ENCODE data around the gene CNTN4. TPM values are rescaled to one million over a fixed set of nuclear protein-coding genes. Genes with fewer than 3 reads are reported as not detected.

CNTN4 gene
- total and polyA plus RNA-seq, 2 experiments from 2014 or later, result 0.91 to 4.0 TPM

- TF ChIP-seq ETS1 (IDR thresholded peaks at IDR 0.05), result no peak
Observed at GRCh38 chr3:2579206-2579605, 480.5 kb downstream of the CNTN4 start (continued).

GRCh38 chr3:2583046-2583445 is 484.4 kb downstream of the CNTN4 start:
- Histone ChIP-seq H3K4me2 (no peak overlapping the region), H3K79me2 (replicated peaks; ENCODE audit: insufficient read depth) (no peaks in the 10 kb centered on the region), H4K20me1 (replicated peaks; ENCODE audit: insufficient read depth) (no peaks in the 10 kb centered on the region), H3K27ac (ENCODE audit: low read depth) (no peak overlapping the region), H2AFZ (no peak overlapping the region), H3K36me3 (ENCODE audit: insufficient read depth) (no peaks in the 10 kb centered on the region), H3K9me2 (ENCODE audit: insufficient read depth) (no peaks in the 10 kb centered on the region), H3K4me1 (ENCODE audit: insufficient read depth) (no peaks in the 10 kb centered on the region), H3K4me3 (no peak overlapping the region), H3F3A (replicated peaks; ENCODE audit: low read depth) (no peaks in the 10 kb centered on the region), H3K27me3 (ENCODE audit: insufficient read depth) (no peaks in the 10 kb centered on the region)
- Mint-ChIP-seq H3K4me3 (no peak overlapping the region), H3K27ac (no peak overlapping the region), H3K9me3 (peaks cover 94% of the 10 kb centered on the region), H3K27me3 (ENCODE audit: insufficient read depth, low read depth, poor library complexity) (no peaks in the 10 kb centered on the region), H3K4me1 (no peaks in the 10 kb centered on the region), H3K36me3 (ENCODE audit: low read depth) (peaks cover 19% of the 10 kb centered on the region)
- no peak for DNase-seq (ENCODE audit: low spot score)
- ATAC-seq, result no peak
- TF ChIP-seq NANOG (IDR thresholded peaks at IDR 0.05; ENCODE audit: borderline replicate concordance), result no peak

- DNase-seq (ENCODE audit: low spot score) (no peak), ATAC-seq (no peak)
- Mint-ChIP-seq H3K27ac (no peak overlapping the region), H3K9me3 (peaks cover 93% of the 10 kb centered on the region), H3K4me1 (no peaks in the 10 kb centered on the region), H3K4me3 (no peak overlapping the region), H3K27me3 (ENCODE audit: insufficient read depth, low read depth, poor library complexity) (no peaks in the 10 kb centered on the region), H3K36me3 (ENCODE audit: low read depth) (peaks cover 36% of the 10 kb centered on the region)
- Histone ChIP-seq H2AFZ (no peak overlapping the region), H3K4me1 (ENCODE audit: insufficient read depth) (no peaks in the 10 kb centered on the region), H3F3A (replicated peaks; ENCODE audit: low read depth) (no peaks in the 10 kb centered on the region), H3K79me2 (replicated peaks; ENCODE audit: insufficient read depth) (no peaks in the 10 kb centered on the region), H3K36me3 (ENCODE audit: insufficient read depth) (no peaks in the 10 kb centered on the region), H3K4me3 (no peak overlapping the region), H4K20me1 (replicated peaks; ENCODE audit: insufficient read depth) (no peaks in the 10 kb centered on the region), H3K27me3 (ENCODE audit: insufficient read depth) (no peaks in the 10 kb centered on the region), H3K4me2 (no peak overlapping the region), H3K27ac (ENCODE audit: low read depth) (no peak overlapping the region), H3K9me2 (ENCODE audit: insufficient read depth) (no peaks in the 10 kb centered on the region)
- TF ChIP-seq ETS1 (IDR thresholded peaks at IDR 0.05) (no peak), CREB1 (CRISPR knock-in tag; IDR thresholded peaks at IDR 0.05; ENCODE audit: low read depth) (no peak), ZNF331 (CRISPR knock-in tag; IDR thresholded peaks at IDR 0.05; ENCODE audit: low read depth) (no peak), ZNF462 (CRISPR knock-in tag; IDR thresholded peaks at IDR 0.05) (no peak)
Observed at GRCh38 chr3:2589336-2589969, 490.8 kb downstream of the CNTN4 start.

All from GM23338 (cell line).